Tibial artery (tissue), 4 donors: ENCODE measurements around the gene LCT.

Experiments used
- DNase-seq, 2 donors: peaks; one replicate each; pipeline ENCODE4 v3.0.0-alpha.2; 2019
- H3K27ac ChIP-seq, 2 donors: fragments of 200-600 bp; sonication (generic) in 1 of 2; 1 replicate in 1 of 2; 2 replicates in 1 of 2; pipeline ENCODE4 v1.5.1; 2018 to 2019; ENCODE audit warnings: mild to moderate bottlenecking in 1 of 2
- H3K27me3 ChIP-seq, 2 donors: fragments of 200-600 bp; sonication (generic) in 1 of 2; one replicate each; pipeline versions ENCODE4 v1.5.1 to v1.6.0; 2016 to 2019
- H3K36me3 ChIP-seq, 3 donors: fragments of 200-600 bp; sonication (generic) in 2 of 3; one replicate each; pipeline ENCODE4 v1.5.1; 2016 to 2019; ENCODE audit warnings: mild to moderate bottlenecking in 2 of 3
- H3K4me1 ChIP-seq, 4 donors: fragments of 200-600 bp; sonication (generic) in 2 of 4; 1 replicate in 3 of 4; 2 replicates in 1 of 4; pipeline ENCODE4 v1.5.1; 2016 to 2019
- H3K4me3 ChIP-seq, 2 donors: fragments of 200-600 bp; sonication (generic) in 1 of 2; 1 replicate in 1 of 2; 2 replicates in 1 of 2; pipeline ENCODE4 v1.5.1; 2018 to 2019; ENCODE audit warnings: mild to moderate bottlenecking in 2 of 2
- H3K9me3 ChIP-seq, 3 donors: fragments of 200-600 bp; sonication (generic) in 1 of 3; one replicate each; pipeline ENCODE4 v1.5.1; 2016 to 2019
- CTCF ChIP-seq, 2 experiments: fragments of 200-600 bp in 1 of 2; fragments of 450-650 bp in 1 of 2; IDR thresholded peaks; one replicate each; pipeline ENCODE4 v1.5.1; 2017 to 2019; ENCODE audit warnings: antibody characterized with exemption in 2 of 2, mild to moderate bottlenecking in 1 of 2, moderate library complexity in 1 of 2
- intact Hi-C: fragments of 100-400 bp; cut with DNase I; formaldehyde crosslinking; loops from one replicate; pipeline ENCODE4 v1.15.0; 2023; ENCODE audit warnings: low total_unique reads

Gene LCT

DNA sequence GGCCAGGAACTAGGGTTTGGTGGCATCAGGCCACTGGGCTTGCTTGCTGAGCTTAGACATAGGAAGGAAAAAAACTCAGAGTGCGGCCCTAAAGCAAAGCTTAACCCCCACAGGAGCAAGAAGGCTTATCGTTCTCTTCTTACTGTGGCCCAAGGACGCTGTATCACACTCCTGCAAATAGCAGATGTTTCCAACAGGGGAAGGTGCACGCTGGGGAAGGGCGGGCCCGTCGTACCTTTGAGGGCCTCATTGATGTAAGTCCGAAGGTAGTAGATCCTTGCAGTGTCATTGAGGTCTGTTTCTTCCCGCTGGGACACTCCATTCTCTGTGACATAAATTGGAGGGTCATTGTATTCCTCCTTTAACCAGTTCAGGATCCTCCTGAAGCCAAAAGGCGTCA, 46.6 kb downstream of the LCT start:
- TF ChIP-seq CTCF (IDR thresholded peaks at IDR 0.05): no peak
- no peak overlapping the region for H3K27ac ChIP-seq
- H3K4me1 ChIP-seq: peaks cover 0 to 9% (median 0%) of the 10 kb centered on the region in 4 donors
- no peak overlapping the region for H3K4me3 ChIP-seq
- no peak for DNase-seq
- intact Hi-C loops: no loop called here
- H3K27me3 ChIP-seq: no peaks in the 10 kb centered on the region
- H3K9me3 ChIP-seq: no peaks in the 10 kb centered on the region
- peaks cover 6 to 12% (median 8%) of the 10 kb centered on the region in 3 donors for H3K36me3 ChIP-seq

GRCh38 chr2:135786823-135787222, 50.2 kb downstream of the LCT start:
- peaks cover 25 to 47% (median 44%) of the 10 kb centered on the region in 3 donors for H3K36me3 ChIP-seq
- no peak overlapping the region for H3K4me3 ChIP-seq
- H3K27me3 ChIP-seq: no peaks in the 10 kb centered on the region

GRCh38 chr2:135785032-135785431, 52.0 kb downstream of the LCT start:
- Histone ChIP-seq H3K27ac (no peak overlapping the region), H3K9me3 (no peaks in the 10 kb centered on the region), H3K4me1 (peaks cover 0 to 9% (median 0%) of the 10 kb centered on the region in 4 donors), H3K4me3 (no peak overlapping the region), H3K36me3 (peaks cover 43 to 65% (median 62%) of the 10 kb centered on the region in 3 donors), H3K27me3 (no peaks in the 10 kb centered on the region)
- intact Hi-C loops: no loop called here
- no peak for TF ChIP-seq CTCF (IDR thresholded peaks at IDR 0.05)
- no peak for DNase-seq

More at GRCh38 chr2:135786823-135787222, 50.2 kb downstream of the LCT start:
- Histone ChIP-seq H3K9me3 (no peaks in the 10 kb centered on the region), H3K4me1 (peaks cover 0 to 9% (median 0%) of the 10 kb centered on the region in 4 donors), H3K27ac (no peak overlapping the region)
- no peak for TF ChIP-seq CTCF (IDR thresholded peaks at IDR 0.05)
- DNase-seq: no peak
- intact Hi-C loops: no loop called here

- H3K36me3 ChIP-seq: peaks cover 56 to 76% (median 76%) of the 10 kb centered on the region in 3 donors
Measured at GRCh38 chr2:135783439-135783838, 53.5 kb downstream of the LCT start.

GRCh38 chr2:135782231-135782630, 54.8 kb downstream of the LCT start:
- Histone ChIP-seq H3K9me3 (no peaks in the 10 kb centered on the region), H3K27me3 (no peaks in the 10 kb centered on the region), H3K4me3 (no peak overlapping the region), H3K36me3 (peaks cover 64 to 88% (median 85%) of the 10 kb centered on the region in 3 donors), H3K27ac (no peak overlapping the region), H3K4me1 (peaks cover 0 to 6% (median 0%) of the 10 kb centered on the region in 4 donors)
- no peak for DNase-seq
- intact Hi-C loops: no loop called here
- no peak for TF ChIP-seq CTCF (IDR thresholded peaks at IDR 0.05)

More at GRCh38 chr2:135783439-135783838, 53.5 kb downstream of the LCT start:
- Histone ChIP-seq H3K27me3 (no peaks in the 10 kb centered on the region), H3K4me1 (peaks cover 0 to 9% (median 0%) of the 10 kb centered on the region in 4 donors), H3K9me3 (no peaks in the 10 kb centered on the region), H3K27ac (no peak overlapping the region), H3K4me3 (no peak overlapping the region)
- TF ChIP-seq CTCF (IDR thresholded peaks at IDR 0.05): no peak
- DNase-seq: no peak
- intact Hi-C loops: no loop called here

- no peak for TF ChIP-seq CTCF (IDR thresholded peaks at IDR 0.05)
- peaks cover 92 to 98% (median 96%) of the 10 kb centered on the region in 3 donors for H3K36me3 ChIP-seq
- H3K4me1 ChIP-seq: no peaks in the 10 kb centered on the region
- no peak overlapping the region for H3K4me3 ChIP-seq
- DNase-seq: no peak
- H3K9me3 ChIP-seq: no peaks in the 10 kb centered on the region
- H3K27ac ChIP-seq: no peak overlapping the region
- H3K27me3 ChIP-seq: no peaks in the 10 kb centered on the region
- intact Hi-C loops: no loop called here
Measured at GRCh38 chr2:135776367-135776766, 60.6 kb downstream of the LCT start.
